A549 (cell line): ENCODE data around the gene ACVR1.

ENCODE experiments used
- EP300 ChIP-seq, 2 experiments: fragments of >200 bp; sonication (Bioruptor Twin); formaldehyde crosslinking; IDR thresholded peaks; 2 replicates in 1 of 2; 3 replicates in 1 of 2; pipeline ENCODE4 v1.6.1; 2016 to 2017
- NFE2L2 ChIP-seq: fragments of 150-350 bp; conservative IDR thresholded peaks from 2 replicates; pipeline ENCODE4 v1.6.1; 2014; ENCODE audit warnings: low read length
- POLR2A ChIP-seq: IDR thresholded peaks from 2 replicates; pipeline ENCODE4 v1.6.1; 2012; ENCODE audit warnings: mild to moderate bottlenecking, low read length
- REST ChIP-seq: fragments of 200-600 bp; sonication (generic); IDR thresholded peaks from 2 replicates; pipeline ENCODE4 v1.6.1; 2016; ENCODE audit warnings: antibody characterized with exemption, mild to moderate bottlenecking, moderate library complexity
- RFX5 ChIP-seq: fragments of 450-650 bp; IDR thresholded peaks from 2 replicates; pipeline ENCODE4 v1.7.1; 2014; ENCODE audit warnings: antibody characterized with exemption, mild to moderate bottlenecking, moderate library complexity
- TF ChIP-seq, protein P1 (sequence below): fragments of >200 bp; sonication (Bioruptor Twin); formaldehyde crosslinking; IDR thresholded peaks from 3 replicates; pipeline ENCODE4 v1.5.1; 2016
- TF ChIP-seq, protein P2 (sequence below): fragments of 450-650 bp; IDR thresholded peaks from 2 replicates; pipeline ENCODE4 v1.6.1; 2014; ENCODE audit warnings: antibody characterized with exemption
- TF ChIP-seq, protein P3 (sequence below): fragments of >200 bp; sonication (Bioruptor Twin); formaldehyde crosslinking; IDR thresholded peaks from 3 replicates; pipeline ENCODE4 v1.6.1; 2016
- TF ChIP-seq, protein P4 (sequence below): IDR thresholded peaks from 2 replicates; pipeline ENCODE4 v1.6.1; 2012

DNA sequence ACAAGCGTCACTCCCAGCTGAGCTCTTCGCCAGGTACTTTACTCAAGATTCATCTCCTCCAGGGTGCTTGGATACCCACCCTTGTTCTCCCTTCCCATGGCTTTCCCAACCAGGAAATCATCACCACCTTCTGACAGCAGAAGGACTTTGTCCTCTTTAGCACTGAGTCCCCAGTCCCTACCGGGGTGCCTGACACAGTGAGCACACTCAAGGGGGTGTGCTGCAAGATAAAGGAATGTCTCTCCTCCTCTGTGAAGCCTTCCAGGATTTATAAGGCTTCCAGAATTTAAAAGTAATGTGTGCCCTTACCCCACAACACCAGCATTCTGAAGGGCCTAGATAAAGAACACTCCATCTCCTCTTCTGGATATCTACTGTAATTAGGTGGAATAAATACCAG lies 39.6 kb downstream of the ACVR1 start:
- TF ChIP-seq, protein P1, sequence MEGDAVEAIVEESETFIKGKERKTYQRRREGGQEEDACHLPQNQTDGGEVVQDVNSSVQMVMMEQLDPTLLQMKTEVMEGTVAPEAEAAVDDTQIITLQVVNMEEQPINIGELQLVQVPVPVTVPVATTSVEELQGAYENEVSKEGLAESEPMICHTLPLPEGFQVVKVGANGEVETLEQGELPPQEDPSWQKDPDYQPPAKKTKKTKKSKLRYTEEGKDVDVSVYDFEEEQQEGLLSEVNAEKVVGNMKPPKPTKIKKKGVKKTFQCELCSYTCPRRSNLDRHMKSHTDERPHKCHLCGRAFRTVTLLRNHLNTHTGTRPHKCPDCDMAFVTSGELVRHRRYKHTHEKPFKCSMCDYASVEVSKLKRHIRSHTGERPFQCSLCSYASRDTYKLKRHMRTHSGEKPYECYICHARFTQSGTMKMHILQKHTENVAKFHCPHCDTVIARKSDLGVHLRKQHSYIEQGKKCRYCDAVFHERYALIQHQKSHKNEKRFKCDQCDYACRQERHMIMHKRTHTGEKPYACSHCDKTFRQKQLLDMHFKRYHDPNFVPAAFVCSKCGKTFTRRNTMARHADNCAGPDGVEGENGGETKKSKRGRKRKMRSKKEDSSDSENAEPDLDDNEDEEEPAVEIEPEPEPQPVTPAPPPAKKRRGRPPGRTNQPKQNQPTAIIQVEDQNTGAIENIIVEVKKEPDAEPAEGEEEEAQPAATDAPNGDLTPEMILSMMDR = no peak
- TF ChIP-seq, protein P2, sequence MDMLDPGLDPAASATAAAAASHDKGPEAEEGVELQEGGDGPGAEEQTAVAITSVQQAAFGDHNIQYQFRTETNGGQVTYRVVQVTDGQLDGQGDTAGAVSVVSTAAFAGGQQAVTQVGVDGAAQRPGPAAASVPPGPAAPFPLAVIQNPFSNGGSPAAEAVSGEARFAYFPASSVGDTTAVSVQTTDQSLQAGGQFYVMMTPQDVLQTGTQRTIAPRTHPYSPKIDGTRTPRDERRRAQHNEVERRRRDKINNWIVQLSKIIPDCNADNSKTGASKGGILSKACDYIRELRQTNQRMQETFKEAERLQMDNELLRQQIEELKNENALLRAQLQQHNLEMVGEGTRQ = no peak
- no peak for TF ChIP-seq REST
- TF ChIP-seq NFE2L2 = no peak
- TF ChIP-seq POLR2A = no peak
- TF ChIP-seq RFX5 = no peak
- TF ChIP-seq EP300 (IDR thresholded peaks at IDR 0.05) = no peak
- TF ChIP-seq, protein P3, sequence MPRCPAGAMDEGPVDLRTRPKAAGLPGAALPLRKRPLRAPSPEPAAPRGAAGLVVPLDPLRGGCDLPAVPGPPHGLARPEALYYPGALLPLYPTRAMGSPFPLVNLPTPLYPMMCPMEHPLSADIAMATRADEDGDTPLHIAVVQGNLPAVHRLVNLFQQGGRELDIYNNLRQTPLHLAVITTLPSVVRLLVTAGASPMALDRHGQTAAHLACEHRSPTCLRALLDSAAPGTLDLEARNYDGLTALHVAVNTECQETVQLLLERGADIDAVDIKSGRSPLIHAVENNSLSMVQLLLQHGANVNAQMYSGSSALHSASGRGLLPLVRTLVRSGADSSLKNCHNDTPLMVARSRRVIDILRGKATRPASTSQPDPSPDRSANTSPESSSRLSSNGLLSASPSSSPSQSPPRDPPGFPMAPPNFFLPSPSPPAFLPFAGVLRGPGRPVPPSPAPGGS = no peak
- TF ChIP-seq, protein P4, sequence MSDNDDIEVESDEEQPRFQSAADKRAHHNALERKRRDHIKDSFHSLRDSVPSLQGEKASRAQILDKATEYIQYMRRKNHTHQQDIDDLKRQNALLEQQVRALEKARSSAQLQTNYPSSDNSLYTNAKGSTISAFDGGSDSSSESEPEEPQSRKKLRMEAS = no peak
